CD14-positive monocyte (primary cell): ENCODE measurements around the gene C16orf54. TPM values are rescaled to one million over a fixed set of nuclear protein-coding genes. Genes with fewer than 3 reads are reported as not detected.

ENCODE experiments used
- DNase-seq, 3 donors: peaks; one replicate each; pipeline ENCODE4 v3.0.0-alpha.2; 2011 to 2022
- H2AFZ ChIP-seq: 2 replicates; pipeline ENCODE4 v1.6.0; 2012; ENCODE audit warnings: mild to moderate bottlenecking, low read depth, low read length, inconsistent platforms; ENCODE audit not compliant: insufficient read depth, poor library complexity, severe bottlenecking
- H3K27ac ChIP-seq, 2 donors: 1 replicate in 1 of 2; 2 replicates in 1 of 2; pipeline ENCODE4 v1.5.1; 2012 to 2013; ENCODE audit warnings: low read length in 2 of 2, control low read depth in 1 of 2, inconsistent platforms in 1 of 2, low read depth in 1 of 2, mild to moderate bottlenecking in 1 of 2
- H3K27me3 ChIP-seq, 2 donors: one replicate each; pipeline versions ENCODE4 v1.6.0 to v1.6.1; 2011 to 2013; ENCODE audit warnings: low read length in 2 of 2; ENCODE audit not compliant: control insufficient read depth in 2 of 2, insufficient read depth in 2 of 2
- H3K36me3 ChIP-seq, 2 donors: replicated peaks in 1 of 2; 1 replicate in 1 of 2; 2 replicates in 1 of 2; pipeline versions ENCODE4 v1.5.1 to v1.6.1; 2012 to 2013; ENCODE audit warnings: low read length in 2 of 2, control low read depth in 1 of 2, inconsistent platforms in 1 of 2, mild to moderate bottlenecking in 1 of 2; ENCODE audit not compliant: insufficient read depth in 2 of 2, control insufficient read depth in 1 of 2
- H3K4me1 ChIP-seq, 2 donors: 1 replicate in 1 of 2; 2 replicates in 1 of 2; pipeline versions ENCODE4 v1.5.1 to v1.6.1; 2012 to 2013; ENCODE audit warnings: low read length in 2 of 2, control low read depth in 1 of 2, inconsistent platforms in 1 of 2, mild to moderate bottlenecking in 1 of 2, moderate library complexity in 1 of 2; ENCODE audit not compliant: insufficient read depth in 2 of 2, control insufficient read depth in 1 of 2
- H3K4me2 ChIP-seq: replicated peaks from 2 replicates; pipeline ENCODE3; 2012; ENCODE audit warnings: low read length, moderate library complexity, mild to moderate bottlenecking; ENCODE audit not compliant: poor library complexity, severe bottlenecking; ENCODE audit errors: extremely low read depth
- H3K4me3 ChIP-seq, 3 experiments: fragments of 200-600 bp in 1 of 3; sonication (generic) in 1 of 3; replicated peaks in 1 of 3; 1 replicate in 2 of 3; 2 replicates in 1 of 3; pipeline ENCODE4 v1.5.1; 2011 to 2013; ENCODE audit warnings: low read length in 3 of 3, mild to moderate bottlenecking in 3 of 3, control low read depth in 2 of 3, low read depth in 2 of 3, inconsistent platforms in 1 of 3, moderate library complexity in 1 of 3
- H3K79me2 ChIP-seq: 2 replicates; pipeline ENCODE4 v1.6.0; 2012; ENCODE audit warnings: mild to moderate bottlenecking, control low read depth, inconsistent platforms, low read length, moderate library complexity; ENCODE audit not compliant: insufficient read depth
- H3K9ac ChIP-seq: 2 replicates; pipeline ENCODE4 v1.6.0; 2017; ENCODE audit warnings: low read length, mild to moderate bottlenecking; ENCODE audit not compliant: insufficient read depth, poor library complexity, severe bottlenecking
- H3K9me3 ChIP-seq, 2 donors: replicated peaks in 1 of 2; 1 replicate in 1 of 2; 2 replicates in 1 of 2; pipeline versions ENCODE4 v1.5.1 to v1.6.1; 2012 to 2013; ENCODE audit warnings: low read length in 2 of 2, control low read depth in 1 of 2; ENCODE audit not compliant: control insufficient read depth in 1 of 2, insufficient read depth in 1 of 2
- H4K20me1 ChIP-seq: 2 replicates; pipeline ENCODE4 v1.6.0; 2012; ENCODE audit warnings: mild to moderate bottlenecking, low read length, control low read depth, moderate library complexity; ENCODE audit not compliant: insufficient read depth
- H3K27ac Mint-ChIP-seq, 7 donors: one replicate each; pipeline ENCODE4 v1.8.0; 2020; ENCODE audit warnings: mild to moderate bottlenecking in 7 of 7, mixed read lengths in 7 of 7, moderate library complexity in 6 of 7, inconsistent platforms in 2 of 7
- H3K27me3 Mint-ChIP-seq, 3 donors: one replicate each; pipeline ENCODE4 v1.8.0; 2021 to 2022; ENCODE audit warnings: low read depth in 3 of 3, mild to moderate bottlenecking in 3 of 3, mixed read lengths in 3 of 3, moderate library complexity in 3 of 3, inconsistent platforms in 1 of 3
- H3K36me3 Mint-ChIP-seq, 2 donors: one replicate each; pipeline ENCODE4 v1.8.0; 2020; ENCODE audit warnings: mixed read lengths in 2 of 2, inconsistent platforms in 1 of 2, mild to moderate bottlenecking in 1 of 2
- H3K4me1 Mint-ChIP-seq: one replicate; pipeline ENCODE4 v1.8.0; 2020; ENCODE audit warnings: mild to moderate bottlenecking, mixed read lengths
- H3K4me3 Mint-ChIP-seq, 2 donors: one replicate each; pipeline ENCODE4 v1.8.0; 2020; ENCODE audit warnings: mild to moderate bottlenecking in 2 of 2, mixed read lengths in 2 of 2, moderate library complexity in 1 of 2
- H3K9me3 Mint-ChIP-seq, 7 donors: one replicate each; pipeline ENCODE4 v1.8.0; 2020 to 2022; ENCODE audit warnings: mixed read lengths in 7 of 7, mild to moderate bottlenecking in 6 of 7, moderate library complexity in 6 of 7, inconsistent platforms in 2 of 7
- CTCF ChIP-seq: fragments of 200-600 bp; IDR thresholded peaks from one replicate; pipeline ENCODE4 v1.8.0; 2022; ENCODE audit warnings: antibody characterized with exemption, mild to moderate bottlenecking
- WGBS: methylation state at CpG from one replicate; pipeline ENCODE4 v1.1.5; 2013; ENCODE audit warnings: missing lambda C conversion rate; ENCODE audit not compliant: insufficient coverage; 5-methylcytosine and 5-hydroxymethylcytosine counted together
- intact Hi-C, 2 donors: fragments of 100-400 bp; cut with micrococcal nuclease; formaldehyde crosslinking; loops; one replicate each; pipeline versions ENCODE4 v1.15.0 to v1.15.1; 2023
- polyA plus RNA-seq, 3 donors: library from polyadenylated mRNA; depleted of rRNA in 1 of 3; unstranded in 2 of 3; stranded (reverse) in 1 of 3; fragments of 300-500 nt in 2 of 3; fragments of >200 nt in 1 of 3; fragmentation: Illumina TruSeq in 2 of 3; gene quantifications; 1 replicate in 2 of 3; 2 replicates in 1 of 3; pipeline ENCODE4 v1.2.3, GENCODE V29; 2012 to 2021

The C16orf54 gene
- polyA plus RNA-seq, 3 donors: 24.6 to 32.0 (median 29.2) TPM

GRCh38 chr16:29698042-29698441, 47.7 kb downstream of the C16orf54 start:
- H3K4me3 ChIP-seq: no peak overlapping the region
- Mint-ChIP-seq H3K4me1 (peaks cover 23% of the 10 kb centered on the region), H3K4me3 (no peak overlapping the region), H3K9me3 (peaks cover 8 to 25% (median 20%) of the 10 kb centered on the region in 7 donors), H3K36me3 (peaks cover 0 to 2% of the 10 kb centered on the region in 2 donors), H3K27ac (no peak overlapping the region), H3K27me3 (peaks cover 17 to 26% (median 20%) of the 10 kb centered on the region in 3 donors)
- no peak overlapping the region for H3K27ac ChIP-seq
- no peak overlapping the region for H2AFZ ChIP-seq
- H3K4me1 ChIP-seq: peaks cover 7 to 19% of the 10 kb centered on the region in 2 donors
- H3K4me2 ChIP-seq: no peak overlapping the region
- peaks cover 0 to 6% of the 10 kb centered on the region in 2 donors for H3K27me3 ChIP-seq
- H3K9me3 ChIP-seq: peaks cover 8 to 18% of the 10 kb centered on the region in 2 donors
- H4K20me1 ChIP-seq: no peaks in the 10 kb centered on the region
- intact Hi-C loops: loop anchor here (5.0 to 10.0 kb wide), 2 partner anchors 309 to 327 kb away; partner anchors contain the start of gene C16orf92 (in 1 of the 2)
- no peaks in the 10 kb centered on the region for H3K79me2 ChIP-seq
- no CpG with 5 or more reads among the region's 2 CpGs for WGBS
- no peaks in the 10 kb centered on the region for H3K36me3 ChIP-seq
- no peak overlapping the region for H3K9ac ChIP-seq
- no peak for TF ChIP-seq CTCF
- no peak for DNase-seq

GRCh38 chr16:29697391-29697790, 48.4 kb downstream of the C16orf54 start:
- Mint-ChIP-seq H3K9me3 (peaks cover 8 to 25% (median 20%) of the 10 kb centered on the region in 7 donors), H3K4me1 (peaks cover 20% of the 10 kb centered on the region), H3K4me3 (no peak overlapping the region), H3K27me3 (peaks cover 13 to 20% (median 15%) of the 10 kb centered on the region in 3 donors), H3K27ac (no peak overlapping the region), H3K36me3 (peaks cover 0 to 2% of the 10 kb centered on the region in 2 donors)
- no peak for DNase-seq
- WGBS: 95% methylated on average over 4 of the region's 7 CpGs
- Histone ChIP-seq H3K4me1 (peaks cover 7 to 19% of the 10 kb centered on the region in 2 donors), H3K4me3 (no peak overlapping the region), H4K20me1 (no peaks in the 10 kb centered on the region), H2AFZ (no peak overlapping the region), H3K27me3 (peaks cover 0 to 3% of the 10 kb centered on the region in 2 donors), H3K27ac (no peak overlapping the region), H3K9me3 (peaks cover 8 to 18% of the 10 kb centered on the region in 2 donors), H3K36me3 (no peaks in the 10 kb centered on the region), H3K9ac (no peak overlapping the region), H3K79me2 (no peaks in the 10 kb centered on the region), H3K4me2 (no peak overlapping the region)
- intact Hi-C loops: loop anchor here (5.0 to 10.0 kb wide), 2 partner anchors 310 to 327 kb away; partner anchors contain the start of gene C16orf92 (in 1 of the 2)
- no peak for TF ChIP-seq CTCF
